Activated CD4-positive, alpha-beta memory T cell treated with anti-CD3 and anti-CD28 coated beads, Interleukin-2, amount 10 ng/mL, durations not matched to agents 7 days and 5 days (primary cell): ENCODE data around the gene LTO1. TPM values are rescaled to one million over a fixed set of nuclear protein-coding genes. Genes with fewer than 3 reads are reported as not detected.

Experiments used
- CTCF ChIA-PET: fragments of 350-600 bp; sonication (Branson Sonifier 250); formaldehyde crosslinking; loops from one replicate; lab custom pipeline; 2021; ENCODE audit warnings: antibody characterized with exemption, inconsistent platforms; lab: Charles Lee
- POLR2A ChIA-PET: fragments of 350-600 bp; sonication (Branson Sonifier 250); formaldehyde crosslinking; loops from one replicate; lab custom pipeline; 2021; ENCODE audit warnings: antibody characterized with exemption; lab: Charles Lee
- DNase-seq: peaks from one replicate; pipeline ENCODE4 v3.0.0-alpha.2; 2020
- H3K27ac Mint-ChIP-seq: one replicate; pipeline ENCODE4 v1.8.0; 2021; ENCODE audit warnings: mild to moderate bottlenecking, mixed read lengths
- H3K27me3 Mint-ChIP-seq: one replicate; pipeline ENCODE4 v1.8.0; 2021; ENCODE audit warnings: mixed read lengths
- H3K36me3 Mint-ChIP-seq: one replicate; pipeline ENCODE4 v1.8.0; 2021; ENCODE audit warnings: low read depth, mixed read lengths
- H3K4me1 Mint-ChIP-seq: one replicate; pipeline ENCODE4 v1.8.0; 2021; ENCODE audit warnings: mixed read lengths
- H3K4me3 Mint-ChIP-seq: one replicate; pipeline ENCODE4 v1.8.0; 2021; ENCODE audit warnings: mild to moderate bottlenecking, mixed read lengths
- H3K9me3 Mint-ChIP-seq: one replicate; pipeline ENCODE4 v1.8.0; 2021; ENCODE audit warnings: mixed read lengths
- total RNA-seq, 2 experiments: library from RNA; stranded (reverse); gene quantifications; one replicate each; pipeline ENCODE4 v1.2.3, GENCODE V29; 2021

The LTO1 gene
- total RNA-seq, 2 experiments from 2014 or later = 23.4 to 25.5 TPM

DNA sequence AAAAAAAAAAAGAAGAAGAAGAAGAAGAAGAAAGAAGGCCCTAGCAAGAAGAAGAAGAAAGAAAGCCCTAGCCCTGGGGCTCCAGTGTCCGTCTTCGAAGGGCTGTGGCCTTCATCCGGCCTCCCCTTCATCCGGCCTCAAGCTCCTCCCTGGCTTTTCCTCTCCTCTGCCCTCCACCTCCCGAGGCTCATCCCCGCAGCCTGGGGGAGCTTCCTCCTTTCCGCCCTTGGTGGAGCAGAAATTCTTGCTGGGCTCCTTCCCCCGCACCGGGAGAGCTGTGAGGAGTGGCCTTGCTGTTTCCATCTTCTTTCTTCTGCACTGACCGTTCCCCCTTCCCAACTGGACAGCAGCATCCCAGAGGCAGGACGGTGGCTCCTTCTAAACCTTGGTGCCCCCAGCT is 9.5 kb upstream of the LTO1 start:
- Mint-ChIP-seq H3K36me3 (no peaks in the 10 kb centered on the region), H3K27me3 (peaks cover 14% of the 10 kb centered on the region), H3K4me3 (no peak overlapping the region), H3K27ac (no peak overlapping the region), H3K9me3 (no peaks in the 10 kb centered on the region), H3K4me1 (peaks cover 11% of the 10 kb centered on the region)
- DNase-seq = no peak
- ChIA-PET CTCF (interaction anchor here (0.6 kb wide), 1 partner anchor 23 kb away, joined by 4 read pairs; no protein-coding TSS in a partner anchor), POLR2A (no interaction called here)

DNA sequence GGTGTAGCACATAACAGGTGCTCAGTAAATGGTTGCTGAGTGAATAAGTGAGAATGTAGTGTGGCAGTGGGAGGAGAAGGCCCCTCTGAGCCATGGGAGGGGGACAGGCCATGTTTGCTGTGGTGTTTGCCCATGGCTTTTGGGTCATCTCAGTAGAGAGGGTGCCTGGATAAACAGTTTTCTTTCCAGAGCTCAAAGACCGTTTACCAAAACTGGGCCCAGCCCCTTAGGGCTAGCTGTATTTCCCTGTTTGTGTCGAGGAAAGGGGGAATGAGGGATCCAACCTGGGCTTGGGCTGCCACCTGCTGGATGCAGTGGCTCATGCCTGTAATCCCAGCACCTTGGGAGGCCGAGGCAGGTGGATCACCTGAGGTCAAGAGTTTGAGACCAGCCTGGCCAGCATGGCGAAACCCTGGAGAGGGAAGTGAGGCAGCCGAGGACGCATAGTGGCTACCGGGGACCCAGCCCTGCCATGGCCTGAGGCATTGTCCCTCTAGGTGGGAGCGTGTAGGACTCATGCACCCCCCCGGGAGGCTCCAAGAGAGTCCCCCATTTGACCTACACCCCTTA is 8.7 kb upstream of the LTO1 start:
- CTCF ChIA-PET = interaction anchor here (1.0 kb wide), 1 partner anchor 10 kb away, joined by 3 read pairs; no protein-coding TSS in a partner anchor
- H3K9me3 Mint-ChIP-seq = no peaks in the 10 kb centered on the region
- DNase-seq = no peak
- H3K4me1 Mint-ChIP-seq = peaks cover 11% of the 10 kb centered on the region
- H3K36me3 Mint-ChIP-seq = no peaks in the 10 kb centered on the region
- POLR2A ChIA-PET = no interaction called here
- H3K27me3 Mint-ChIP-seq = peaks cover 14% of the 10 kb centered on the region
- no peak overlapping the region for H3K4me3 Mint-ChIP-seq
- no peak overlapping the region for H3K27ac Mint-ChIP-seq

DNA sequence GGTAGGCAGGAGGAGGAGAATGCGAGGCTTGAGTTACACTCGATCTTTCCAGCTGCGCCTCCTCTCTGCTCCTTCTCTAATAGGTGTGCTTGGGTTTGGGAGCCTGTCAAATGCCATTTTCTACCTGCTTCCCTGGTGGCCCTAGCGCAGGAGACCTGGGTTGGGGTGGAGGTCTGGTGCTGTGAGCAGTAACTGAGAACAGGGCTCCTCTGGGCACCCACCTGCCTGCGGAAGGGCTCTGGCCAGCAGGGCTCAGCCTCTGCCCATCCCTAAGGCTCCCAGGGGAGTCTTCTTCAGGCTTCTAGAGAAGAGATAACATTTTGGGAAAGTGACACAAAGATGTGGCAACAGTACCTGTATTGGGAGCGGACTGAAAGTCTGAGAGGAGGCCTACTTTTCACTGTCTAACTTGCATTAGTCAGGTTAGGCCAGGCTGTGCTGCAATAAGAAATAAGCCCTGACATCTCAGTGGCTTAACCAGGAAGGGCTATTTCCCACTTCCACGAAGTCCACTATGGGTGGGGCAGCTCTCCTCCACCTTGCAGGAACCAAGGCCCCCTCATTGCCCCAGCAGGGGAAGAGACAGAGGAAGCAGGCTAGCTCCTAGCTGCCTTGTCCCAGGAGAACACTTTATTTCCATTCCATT is 7.7 kb upstream of the LTO1 start:
- H3K4me1 Mint-ChIP-seq = peaks cover 5% of the 10 kb centered on the region
- H3K27ac Mint-ChIP-seq = no peak overlapping the region
- H3K4me3 Mint-ChIP-seq = no peak overlapping the region
- POLR2A ChIA-PET = no interaction called here
- no peak for DNase-seq
- CTCF ChIA-PET = interaction anchor here (1.0 kb wide), 1 partner anchor 9 kb away, joined by 3 read pairs; no protein-coding TSS in a partner anchor
- H3K36me3 Mint-ChIP-seq = no peaks in the 10 kb centered on the region
- peaks cover 13% of the 10 kb centered on the region for H3K27me3 Mint-ChIP-seq
- no peaks in the 10 kb centered on the region for H3K9me3 Mint-ChIP-seq

DNA sequence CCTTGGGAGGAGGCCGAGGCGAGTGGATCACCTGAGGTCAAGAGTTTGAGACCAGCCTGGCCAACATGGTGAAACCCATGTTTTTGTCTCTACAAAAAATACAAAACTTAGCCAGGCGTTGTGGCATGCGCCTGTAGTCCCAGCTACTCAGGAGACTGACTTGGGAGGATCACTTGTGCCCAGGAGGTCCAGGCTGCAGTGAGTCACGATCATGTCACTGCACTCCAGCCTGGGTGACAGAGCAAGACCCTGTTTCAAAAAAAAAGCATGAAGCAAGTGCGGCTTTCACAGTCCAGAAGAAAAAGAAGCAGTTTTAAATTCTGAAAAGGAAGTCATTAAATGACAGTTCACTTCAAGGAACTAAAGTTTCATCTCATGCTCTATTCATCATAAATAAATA is 7.1 kb upstream of the LTO1 start:
- H3K27ac Mint-ChIP-seq = no peak overlapping the region
- CTCF ChIA-PET = no interaction called here

DNA sequence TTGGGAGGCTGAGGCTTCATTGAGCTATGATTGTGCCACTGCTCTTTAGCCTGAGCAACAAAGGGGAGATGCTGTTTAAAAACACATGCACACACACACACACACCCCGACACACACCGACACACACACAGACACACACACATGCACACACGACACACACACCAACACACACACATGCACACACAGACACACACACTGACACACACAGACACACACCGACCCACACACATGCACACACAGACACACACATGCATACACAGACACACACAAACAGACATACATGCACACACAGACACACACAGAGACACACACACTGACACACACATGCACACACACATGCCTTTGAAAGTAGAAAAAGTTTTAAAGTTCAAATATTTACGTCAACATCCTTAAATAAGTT is 5.5 kb upstream of the LTO1 start:
- CTCF ChIA-PET = no interaction called here
- no peak for DNase-seq
- Mint-ChIP-seq H3K4me1 (peaks cover 2% of the 10 kb centered on the region), H3K36me3 (no peaks in the 10 kb centered on the region), H3K4me3 (no peak overlapping the region), H3K27me3 (peaks cover 12% of the 10 kb centered on the region), H3K9me3 (no peaks in the 10 kb centered on the region), H3K27ac (no peak overlapping the region)
- POLR2A ChIA-PET = no interaction called here

More for the DNA sequence above, 7.1 kb upstream of the LTO1 start:
- no peak for DNase-seq
- POLR2A ChIA-PET = no interaction called here
- Mint-ChIP-seq H3K36me3 (no peaks in the 10 kb centered on the region), H3K27me3 (peaks cover 12% of the 10 kb centered on the region), H3K4me3 (no peak overlapping the region), H3K4me1 (peaks cover 5% of the 10 kb centered on the region), H3K9me3 (no peaks in the 10 kb centered on the region)

DNA sequence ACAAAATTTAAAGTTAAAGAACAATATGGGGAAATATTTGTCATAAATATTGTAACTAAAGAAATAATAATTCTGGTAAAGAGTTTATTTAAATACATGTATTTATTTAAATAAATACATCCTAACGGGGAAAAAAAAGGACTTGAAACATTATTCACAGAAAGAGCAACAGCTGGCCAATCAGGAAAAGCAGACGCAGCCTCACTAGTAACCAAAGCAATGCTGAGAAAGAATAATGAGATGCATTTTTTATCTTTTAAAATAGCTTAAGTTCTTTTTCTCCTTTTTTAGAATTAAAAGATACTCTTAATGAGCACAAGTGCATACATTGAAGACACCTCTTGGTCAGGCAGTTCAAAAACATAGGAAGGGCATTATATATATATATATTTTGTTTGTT is 2.6 kb upstream of the LTO1 start:
- Mint-ChIP-seq H3K27ac (no peak overlapping the region), H3K36me3 (peaks cover 3% of the 10 kb centered on the region), H3K4me1 (peaks cover 19% of the 10 kb centered on the region), H3K9me3 (no peaks in the 10 kb centered on the region), H3K27me3 (peaks cover 11% of the 10 kb centered on the region), H3K4me3 (no peak overlapping the region)
- DNase-seq = no peak
- ChIA-PET POLR2A (no interaction called here), CTCF (interaction anchor here (0.7 to 1.2 kb wide), 2 partner anchors 7 to 9 kb away, joined by 3 read pairs; no protein-coding TSS in a partner anchor)

DNA sequence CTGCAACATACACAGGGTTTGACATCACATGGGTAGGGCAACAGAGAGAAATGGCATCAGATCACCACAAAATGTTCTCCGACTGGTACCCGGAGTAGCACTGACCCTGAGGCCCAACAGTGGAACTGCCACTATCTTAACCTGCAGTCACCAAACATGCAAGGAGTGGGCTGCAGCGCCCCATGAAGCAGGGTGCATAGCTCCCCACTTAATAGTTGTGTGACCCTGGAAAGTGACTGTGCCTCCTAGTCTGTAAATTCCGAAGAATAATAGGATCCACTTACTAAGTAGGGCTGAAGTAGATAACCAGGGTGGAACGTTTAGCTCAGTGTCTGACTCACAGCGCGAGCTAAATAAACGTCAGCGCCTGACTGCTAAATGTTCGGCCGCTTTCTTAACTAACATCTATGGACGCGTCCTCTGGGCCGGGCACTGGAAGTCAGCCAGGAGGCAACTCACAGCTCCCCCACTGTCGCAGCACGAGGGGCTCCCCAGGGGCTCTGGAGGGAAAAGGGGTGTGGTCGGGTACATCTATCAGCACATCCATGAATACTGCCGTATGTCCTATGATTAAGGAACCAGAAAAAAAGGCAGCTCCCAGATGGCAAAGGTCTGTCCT is 777 bp downstream of the LTO1 start:
- H3K27ac Mint-ChIP-seq = peak overlapping the region; percentile 72
- peaks cover 12% of the 10 kb centered on the region for H3K36me3 Mint-ChIP-seq
- H3K9me3 Mint-ChIP-seq = no peaks in the 10 kb centered on the region
- H3K27me3 Mint-ChIP-seq = peaks cover 8% of the 10 kb centered on the region
- peaks cover 32% of the 10 kb centered on the region for H3K4me1 Mint-ChIP-seq
- DNase-seq = no peak
- POLR2A ChIA-PET = interaction anchor here (1.0 to 1.9 kb wide), 8 partner anchors 10 to 625 kb away, joined by 3 to 7 read pairs (median 4); partner anchors contain the start of genes FADD and TPCN2
- CTCF ChIA-PET = interaction anchor here (0.6 to 1.1 kb wide), 4 partner anchors 8 to 871 kb away, joined by 3 to 4 read pairs (median 4); no protein-coding TSS in a partner anchor
- peak overlapping the region; percentile 93 for H3K4me3 Mint-ChIP-seq

DNA sequence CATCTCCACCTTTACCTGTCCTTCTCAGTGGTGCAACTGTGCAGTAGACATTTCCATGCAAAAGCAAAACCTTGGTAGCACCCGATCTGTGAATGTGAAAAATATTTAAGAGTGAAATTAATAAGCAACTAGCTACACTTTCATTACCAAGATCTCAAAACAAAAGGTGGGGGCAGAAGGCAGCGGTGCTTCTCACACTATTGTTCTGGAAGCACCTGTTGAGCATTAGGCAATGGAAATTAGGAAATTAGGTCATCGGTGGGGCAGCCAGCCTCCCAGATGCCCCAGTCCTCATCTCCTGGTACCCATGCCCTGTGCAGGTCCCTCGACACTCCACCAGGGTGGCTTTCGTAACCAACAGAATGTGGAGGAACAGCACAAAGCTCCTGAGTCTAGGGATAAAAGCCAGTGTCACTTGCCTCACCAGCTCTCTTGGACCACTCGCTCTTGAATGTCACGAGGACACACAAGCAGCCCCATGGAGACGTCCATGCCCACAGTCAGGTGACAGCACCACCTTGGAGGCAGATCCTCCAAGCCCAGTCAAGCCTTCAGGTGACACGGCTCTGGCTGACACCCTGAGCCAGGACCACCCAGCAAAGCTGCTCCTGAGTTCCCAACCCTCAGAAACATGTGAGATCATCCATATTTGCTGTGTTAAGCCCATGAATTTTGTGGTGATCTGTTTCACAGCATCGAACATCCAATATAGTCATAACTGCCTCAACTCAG is 3.3 kb downstream of the LTO1 start:
- peaks cover 5% of the 10 kb centered on the region for H3K27me3 Mint-ChIP-seq
- H3K36me3 Mint-ChIP-seq = peaks cover 15% of the 10 kb centered on the region
- no peak for DNase-seq
- no peak overlapping the region for H3K27ac Mint-ChIP-seq
- peaks cover 32% of the 10 kb centered on the region for H3K4me1 Mint-ChIP-seq
- POLR2A ChIA-PET = no interaction called here
- H3K4me3 Mint-ChIP-seq = no peak overlapping the region
- CTCF ChIA-PET = interaction anchor here (0.7 to 2.3 kb wide), 4 partner anchors 12 to 596 kb away, joined by 4 to 6 read pairs (median 4); no protein-coding TSS in a partner anchor
- H3K9me3 Mint-ChIP-seq = no peaks in the 10 kb centered on the region

DNA sequence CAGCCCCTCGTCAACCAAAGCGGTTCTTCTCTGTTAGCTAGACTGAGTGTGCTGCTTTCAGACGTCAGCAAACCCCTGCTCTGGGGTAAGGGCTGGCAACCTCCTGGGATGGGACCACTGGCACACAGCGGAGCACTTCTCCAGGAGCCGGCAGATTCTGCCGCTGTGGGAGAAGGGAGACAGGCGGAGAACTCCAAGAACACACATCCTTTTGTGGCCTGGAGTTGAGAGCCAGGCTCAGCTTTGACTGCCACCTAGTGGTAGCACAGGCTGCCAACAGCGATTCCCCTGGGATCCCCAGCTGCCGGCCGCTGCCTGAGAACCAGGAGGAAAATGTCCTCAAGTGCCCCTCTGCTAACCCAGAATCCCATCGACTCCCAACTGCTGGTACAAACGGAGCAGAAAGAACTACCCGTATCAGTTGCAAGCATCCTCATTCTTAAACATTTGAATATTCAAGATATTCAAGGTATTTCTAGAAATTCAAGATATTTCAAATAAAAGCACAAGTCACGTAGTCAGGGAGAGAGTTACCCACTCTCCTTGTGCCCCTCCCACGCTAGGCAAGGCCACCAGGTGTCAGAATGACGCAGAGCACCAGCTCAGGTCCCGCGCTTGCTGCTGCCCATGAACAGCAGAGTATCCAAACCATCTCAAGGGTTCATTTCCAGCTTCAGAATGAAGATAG is 4.9 kb downstream of the LTO1 start:
- peak; percentile 61 for DNase-seq
- H3K4me1 Mint-ChIP-seq = peaks cover 31% of the 10 kb centered on the region
- peaks cover 15% of the 10 kb centered on the region for H3K36me3 Mint-ChIP-seq
- H3K4me3 Mint-ChIP-seq = no peak overlapping the region
- peak overlapping the region; percentile 16 for H3K27ac Mint-ChIP-seq
- ChIA-PET CTCF (interaction anchor here (0.6 to 2.3 kb wide), 13 partner anchors 8 to 568 kb away, joined by 3 to 8 read pairs (median 3); no protein-coding TSS in a partner anchor), POLR2A (interaction anchor here (1.2 to 1.3 kb wide), 2 partner anchors 15 to 534 kb away, joined by 3 to 4 read pairs; no protein-coding TSS in a partner anchor)
- H3K27me3 Mint-ChIP-seq = peaks cover under 1% of the 10 kb centered on the region
- no peaks in the 10 kb centered on the region for H3K9me3 Mint-ChIP-seq

DNA sequence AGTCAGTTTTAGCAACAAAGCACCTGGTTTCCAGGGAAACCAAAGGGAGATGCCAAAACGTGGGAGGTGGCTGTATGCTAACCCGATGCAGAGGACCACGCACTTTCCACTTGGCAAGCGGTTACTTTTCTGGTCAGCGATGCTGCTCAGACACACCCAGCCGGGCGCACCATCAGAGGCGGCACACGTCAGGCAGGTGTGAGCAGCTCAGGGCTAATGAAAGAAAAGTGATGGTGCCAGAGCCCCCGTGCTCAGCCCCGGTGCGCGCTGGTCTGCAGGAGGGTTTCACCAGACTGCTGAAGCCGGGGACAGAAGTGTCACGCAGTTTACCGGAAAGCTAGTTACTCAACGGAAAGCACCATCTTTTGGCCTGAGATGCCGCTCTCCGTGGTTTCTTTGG is 5.7 kb downstream of the LTO1 start:
- no peak overlapping the region for H3K27ac Mint-ChIP-seq
- ChIA-PET POLR2A (interaction anchor here (1.2 kb wide), 1 partner anchor 14 kb away, joined by 3 read pairs; no protein-coding TSS in a partner anchor), CTCF (interaction anchor here (0.7 to 2.3 kb wide), 4 partner anchors 11 to 26 kb away, joined by 3 to 8 read pairs (median 5); no protein-coding TSS in a partner anchor)
- H3K36me3 Mint-ChIP-seq = peaks cover 16% of the 10 kb centered on the region
- H3K4me1 Mint-ChIP-seq = peaks cover 26% of the 10 kb centered on the region
- no peaks in the 10 kb centered on the region for H3K27me3 Mint-ChIP-seq
- H3K4me3 Mint-ChIP-seq = no peak overlapping the region
- DNase-seq = no peak
- H3K9me3 Mint-ChIP-seq = no peaks in the 10 kb centered on the region

DNA sequence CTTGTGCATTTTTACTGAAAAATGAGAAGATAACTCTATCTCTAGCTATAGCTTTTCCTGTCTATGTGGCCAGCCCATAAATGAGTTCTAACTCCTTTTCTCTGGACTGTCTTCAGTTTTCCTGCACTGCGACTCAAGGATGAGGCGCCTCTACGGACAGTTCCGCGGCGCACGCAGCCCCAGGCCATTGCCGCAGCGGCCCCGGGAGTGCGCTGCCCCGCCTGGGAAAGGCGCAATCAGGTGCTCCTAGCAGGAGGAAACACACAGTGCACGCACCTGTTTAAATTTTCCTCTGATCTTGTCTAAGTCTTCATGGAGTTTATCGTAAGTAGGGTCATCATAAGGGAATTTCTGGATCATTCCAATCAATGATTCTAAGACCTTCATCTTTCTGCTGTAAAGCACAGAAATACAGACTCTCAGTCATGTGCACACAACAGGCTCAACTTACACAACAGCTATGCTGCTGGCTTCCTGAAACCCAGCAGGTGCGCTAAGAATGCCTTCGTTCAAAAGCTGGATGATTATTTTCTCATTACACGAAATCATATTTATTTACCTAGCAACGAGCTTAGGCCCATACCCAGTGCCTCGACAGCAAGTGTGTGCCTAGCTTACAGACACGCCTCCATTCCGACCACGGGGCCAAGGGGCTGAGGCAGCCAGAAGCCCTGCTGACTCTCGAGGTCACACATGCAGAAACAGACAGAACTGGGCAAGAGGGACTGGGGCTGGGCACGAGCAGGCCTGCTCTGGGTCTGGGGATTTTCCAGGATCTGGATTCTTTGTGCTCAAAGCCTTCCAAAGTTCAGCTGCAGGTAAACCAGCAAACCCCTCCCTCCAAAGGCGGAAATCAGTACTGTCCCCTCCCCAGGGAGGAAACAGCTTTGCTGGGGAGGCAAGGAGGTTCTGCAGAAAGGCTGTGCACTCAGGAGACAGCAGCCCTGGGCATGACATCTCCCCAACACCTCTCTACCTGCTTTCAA is 7.2 kb downstream of the LTO1 start:
- no peak overlapping the region for H3K4me3 Mint-ChIP-seq
- H3K36me3 Mint-ChIP-seq = peaks cover 15% of the 10 kb centered on the region
- DNase-seq = no peak
- no peak overlapping the region for H3K27ac Mint-ChIP-seq
- H3K4me1 Mint-ChIP-seq = peaks cover 13% of the 10 kb centered on the region
- no peaks in the 10 kb centered on the region for H3K9me3 Mint-ChIP-seq
- CTCF ChIA-PET = interaction anchor here (0.6 kb wide), 1 partner anchor 48 kb away, joined by 3 read pairs; no protein-coding TSS in a partner anchor
- H3K27me3 Mint-ChIP-seq = no peaks in the 10 kb centered on the region
- POLR2A ChIA-PET = interaction anchor here (0.7 kb wide), 1 partner anchor 356 kb away, joined by 5 read pairs; no protein-coding TSS in a partner anchor
